Measurements from ENCODE around the gene ZNF385D. TPM values are rescaled to one million over a fixed set of nuclear protein-coding genes. Genes with fewer than 3 reads are reported as not detected.

Gene ZNF385D
- polyA plus RNA-seq, 4 donors = under 0.01 to 0.87 (median 0.58) TPM; not detected in 1

DNA sequence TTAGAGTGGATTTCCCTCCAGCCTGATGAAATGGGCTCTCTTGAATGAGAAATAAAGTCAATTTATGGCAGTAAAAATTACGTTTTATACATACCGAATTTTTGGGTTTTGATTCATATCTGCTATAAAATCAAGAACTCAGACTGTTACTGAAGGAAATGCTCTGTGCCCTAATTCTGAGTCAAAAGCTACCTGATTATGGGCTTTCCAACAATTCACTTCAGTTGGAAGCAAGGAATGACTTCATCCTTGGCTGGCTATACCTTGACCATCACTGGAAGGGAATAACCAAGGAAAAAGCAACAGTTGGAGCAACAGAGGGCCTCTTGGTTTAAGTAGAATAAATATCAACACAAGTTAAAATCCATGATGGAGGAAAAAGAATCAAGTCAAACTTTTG lies 88.6 kb downstream of the ZNF385D start:
- Histone ChIP-seq H3K4me3 (ENCODE audit: low read depth in 1 of 3, low read length in 3 of 3) (no peak overlapping the region), H3K9me3 (ENCODE audit: control insufficient read depth in 2 of 2, insufficient read depth in 1 of 2, low read depth in 1 of 2, low read length in 1 of 2) (no peaks in the 10 kb centered on the region), H3K27ac (ENCODE audit: low read depth in 1 of 3, low read length in 2 of 3) (no peak overlapping the region), H3K36me3 (ENCODE audit: control insufficient read depth in 3 of 3, insufficient read depth in 2 of 3, low read depth in 1 of 3, low read length in 3 of 3) (no peaks in the 10 kb centered on the region), H3K4me1 (ENCODE audit: control insufficient read depth in 3 of 3, insufficient read depth in 2 of 3, low read depth in 1 of 3, low read length in 2 of 3) (no peaks in the 10 kb centered on the region), H3K27me3 (ENCODE audit: control insufficient read depth in 3 of 3, insufficient read depth in 3 of 3, low read length in 3 of 3) (no peaks in the 10 kb centered on the region)
- DNase-seq = no peak
- no peak for FAIRE-seq
- 67 to 81% (median 71%) methylated on average over 2 of the region's 2 CpGs for WGBS, 3 donors

DNA sequence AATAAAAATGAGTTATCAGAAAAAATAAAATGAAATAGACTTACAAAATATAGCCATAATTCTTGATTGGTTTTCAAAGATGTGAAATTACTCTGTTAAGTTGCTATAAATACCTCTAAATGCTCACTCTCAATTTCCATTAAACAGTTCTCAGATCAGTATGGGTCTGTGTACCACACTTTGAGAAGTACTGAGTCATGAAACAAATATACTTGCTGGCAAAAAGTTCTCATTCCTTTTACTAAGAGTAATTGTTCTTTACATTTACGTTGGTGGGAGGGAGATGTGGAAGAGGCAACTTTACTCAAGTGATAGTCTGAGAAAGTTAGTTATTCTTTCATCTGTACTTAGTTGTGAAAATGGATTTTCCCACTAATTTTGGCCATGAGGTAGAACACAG lies 96.3 kb downstream of the ZNF385D start:
- 29 to 47% (median 44%) methylated on average over 1 of the region's 1 CpG for WGBS, 3 donors
- H3K4me3 ChIP-seq (ENCODE audit: low read depth in 1 of 3, low read length in 3 of 3) = no peak overlapping the region
- no peak overlapping the region for H3K27ac ChIP-seq (ENCODE audit: low read depth in 1 of 3, low read length in 2 of 3)
- H3K4me1 ChIP-seq (ENCODE audit: control insufficient read depth in 3 of 3, insufficient read depth in 2 of 3, low read depth in 1 of 3, low read length in 2 of 3) = no peaks in the 10 kb centered on the region
- no peak for DNase-seq
- no peaks in the 10 kb centered on the region for H3K27me3 ChIP-seq (ENCODE audit: control insufficient read depth in 3 of 3, insufficient read depth in 3 of 3, low read length in 3 of 3)
- no peaks in the 10 kb centered on the region for H3K36me3 ChIP-seq (ENCODE audit: control insufficient read depth in 3 of 3, insufficient read depth in 2 of 3, low read depth in 1 of 3, low read length in 3 of 3)
- no peaks in the 10 kb centered on the region for H3K9me3 ChIP-seq (ENCODE audit: control insufficient read depth in 2 of 2, insufficient read depth in 1 of 2, low read depth in 1 of 2, low read length in 1 of 2)
- no peak for FAIRE-seq

DNA sequence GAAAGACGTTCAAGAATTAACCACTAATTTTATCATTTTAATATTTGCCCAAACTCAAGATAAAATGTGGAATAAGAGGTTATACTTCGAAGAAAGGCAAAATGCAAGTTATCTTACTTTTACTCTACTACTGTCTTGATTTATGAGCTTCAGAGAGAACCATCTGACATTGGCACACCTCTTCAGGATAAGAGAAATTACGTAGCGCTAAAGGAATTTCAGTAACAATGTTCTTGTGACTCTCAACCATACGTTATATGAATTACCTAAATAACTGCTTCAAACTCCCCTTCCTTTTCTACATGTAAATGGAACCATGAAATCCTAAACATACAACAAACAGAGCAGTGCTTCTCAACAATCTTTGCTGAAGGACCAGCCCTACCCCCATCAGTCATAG lies 96.8 kb downstream of the ZNF385D start:
- no peak for DNase-seq
- Histone ChIP-seq H3K36me3 (ENCODE audit: control insufficient read depth in 3 of 3, insufficient read depth in 2 of 3, low read depth in 1 of 3, low read length in 3 of 3) (no peaks in the 10 kb centered on the region), H3K27ac (ENCODE audit: low read depth in 1 of 3, low read length in 2 of 3) (no peak overlapping the region), H3K9me3 (ENCODE audit: control insufficient read depth in 2 of 2, insufficient read depth in 1 of 2, low read depth in 1 of 2, low read length in 1 of 2) (no peaks in the 10 kb centered on the region), H3K27me3 (ENCODE audit: control insufficient read depth in 3 of 3, insufficient read depth in 3 of 3, low read length in 3 of 3) (no peaks in the 10 kb centered on the region), H3K4me3 (ENCODE audit: low read depth in 1 of 3, low read length in 3 of 3) (no peak overlapping the region), H3K4me1 (ENCODE audit: control insufficient read depth in 3 of 3, insufficient read depth in 2 of 3, low read depth in 1 of 3, low read length in 2 of 3) (no peaks in the 10 kb centered on the region)
- no peak for FAIRE-seq
- WGBS, 3 donors = 45 to 62% (median 56%) methylated on average over 5 of the region's 5 CpGs

DNA sequence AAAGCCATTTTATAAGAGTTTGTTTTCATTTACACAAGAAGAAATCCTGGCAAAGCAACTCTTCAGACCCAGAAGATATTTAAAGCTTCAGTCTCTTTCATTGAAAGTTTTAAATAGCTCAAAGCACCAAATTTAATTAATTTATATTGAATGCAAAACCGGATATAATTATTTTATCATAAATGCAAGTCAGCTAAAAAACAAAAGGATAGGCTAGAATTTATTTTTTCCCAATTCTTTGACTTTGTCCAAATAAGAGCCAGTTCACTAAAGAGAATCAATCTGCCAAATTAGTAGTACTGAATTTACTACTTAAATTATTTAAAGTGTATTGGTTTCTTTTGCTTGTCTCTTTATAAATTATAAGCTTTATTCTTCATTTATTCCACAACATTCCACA lies 101.5 kb downstream of the ZNF385D start:
- Histone ChIP-seq H3K4me1 (ENCODE audit: control insufficient read depth in 3 of 3, insufficient read depth in 2 of 3, low read depth in 1 of 3, low read length in 2 of 3) (no peaks in the 10 kb centered on the region), H3K27me3 (ENCODE audit: control insufficient read depth in 3 of 3, insufficient read depth in 3 of 3, low read length in 3 of 3) (no peaks in the 10 kb centered on the region), H3K27ac (ENCODE audit: low read depth in 1 of 3, low read length in 2 of 3) (no peak overlapping the region), H3K4me3 (ENCODE audit: low read depth in 1 of 3, low read length in 3 of 3) (no peak overlapping the region), H3K36me3 (ENCODE audit: control insufficient read depth in 3 of 3, insufficient read depth in 2 of 3, low read depth in 1 of 3, low read length in 3 of 3) (no peaks in the 10 kb centered on the region), H3K9me3 (ENCODE audit: control insufficient read depth in 2 of 2, insufficient read depth in 1 of 2, low read depth in 1 of 2, low read length in 1 of 2) (no peaks in the 10 kb centered on the region)
- 57 to 77% (median 62%) methylated on average over 1 of the region's 1 CpG for WGBS, 3 donors
- DNase-seq (no peak), FAIRE-seq (no peak)

DNA sequence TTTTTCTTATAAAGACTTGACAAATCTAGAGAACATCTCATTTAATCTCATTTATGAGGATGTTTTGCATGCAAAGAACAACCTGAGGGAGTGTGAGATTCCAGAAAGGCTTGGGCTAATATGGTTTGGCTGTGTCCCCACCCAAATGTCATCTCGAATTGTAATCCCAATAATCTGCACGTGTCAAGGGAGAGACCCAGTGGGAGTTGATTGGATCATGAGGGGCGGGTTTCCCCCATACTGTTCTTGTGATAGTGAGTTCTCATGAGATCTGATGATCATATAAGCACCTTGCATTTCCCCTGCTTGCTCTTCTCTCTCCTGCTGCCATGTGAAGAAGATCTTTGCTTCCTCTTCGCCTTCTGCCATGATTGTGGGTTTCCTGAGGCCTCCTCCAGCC lies 103.0 kb downstream of the ZNF385D start:
- Histone ChIP-seq H3K27me3 (ENCODE audit: control insufficient read depth in 3 of 3, insufficient read depth in 3 of 3, low read length in 3 of 3) (no peaks in the 10 kb centered on the region), H3K4me3 (ENCODE audit: low read depth in 1 of 3, low read length in 3 of 3) (no peak overlapping the region), H3K27ac (ENCODE audit: low read depth in 1 of 3, low read length in 2 of 3) (no peak overlapping the region), H3K4me1 (ENCODE audit: control insufficient read depth in 3 of 3, insufficient read depth in 2 of 3, low read depth in 1 of 3, low read length in 2 of 3) (no peaks in the 10 kb centered on the region), H3K36me3 (ENCODE audit: control insufficient read depth in 3 of 3, insufficient read depth in 2 of 3, low read depth in 1 of 3, low read length in 3 of 3) (no peaks in the 10 kb centered on the region), H3K9me3 (ENCODE audit: control insufficient read depth in 2 of 2, insufficient read depth in 1 of 2, low read depth in 1 of 2, low read length in 1 of 2) (no peaks in the 10 kb centered on the region)
- DNase-seq (no peak), FAIRE-seq (no peak)
- WGBS, 3 donors = 51 to 74% (median 52%) methylated on average over 4 of the region's 4 CpGs

DNA sequence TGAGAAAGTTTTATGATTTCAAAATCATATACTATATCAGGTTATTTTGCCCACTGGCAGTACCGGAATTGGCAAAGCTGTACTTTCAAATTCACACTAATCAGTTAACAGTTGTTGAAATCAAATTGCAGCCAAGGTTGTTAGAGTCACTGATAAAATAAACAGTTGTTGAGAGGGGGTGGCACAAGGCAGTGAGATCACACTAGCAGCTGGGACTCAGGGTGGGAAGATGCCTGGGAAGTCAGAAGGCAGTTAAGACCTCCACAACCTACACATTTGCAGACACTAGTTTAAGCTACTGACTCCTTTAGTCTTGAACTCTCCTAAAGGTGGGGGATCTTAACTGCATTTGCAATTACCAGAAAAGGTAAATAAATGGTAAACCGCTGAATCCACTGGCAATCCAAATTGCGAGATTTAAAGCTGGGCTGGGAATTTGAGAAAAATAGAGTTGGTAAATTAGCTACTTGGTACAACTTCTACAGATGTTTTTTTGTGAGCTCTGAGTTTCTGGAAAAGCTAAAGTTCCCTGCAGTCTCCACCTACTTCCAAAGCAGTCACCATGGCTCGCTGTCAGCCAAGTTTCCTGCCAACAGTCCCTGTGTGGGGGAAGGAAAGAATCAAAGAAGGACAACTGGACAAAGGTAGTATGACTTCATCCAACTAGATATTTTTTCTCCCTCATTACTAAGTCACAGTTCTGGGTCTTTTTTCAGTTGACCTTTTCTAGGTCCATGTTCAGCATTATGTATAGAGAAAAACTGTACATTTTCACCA lies 105.7 kb downstream of the ZNF385D start:
- Histone ChIP-seq H3K4me3 (ENCODE audit: low read depth in 1 of 3, low read length in 3 of 3) (no peak overlapping the region), H3K4me1 (ENCODE audit: control insufficient read depth in 3 of 3, insufficient read depth in 2 of 3, low read depth in 1 of 3, low read length in 2 of 3) (no peaks in the 10 kb centered on the region), H3K27ac (ENCODE audit: low read depth in 1 of 3, low read length in 2 of 3) (no peak overlapping the region), H3K27me3 (ENCODE audit: control insufficient read depth in 3 of 3, insufficient read depth in 3 of 3, low read length in 3 of 3) (no peaks in the 10 kb centered on the region), H3K36me3 (ENCODE audit: control insufficient read depth in 3 of 3, insufficient read depth in 2 of 3, low read depth in 1 of 3, low read length in 3 of 3) (no peaks in the 10 kb centered on the region), H3K9me3 (ENCODE audit: control insufficient read depth in 2 of 2, insufficient read depth in 1 of 2, low read depth in 1 of 2, low read length in 1 of 2) (no peaks in the 10 kb centered on the region)
- DNase-seq (no peak), FAIRE-seq (no peak)
- 40 to 53% (median 44%) methylated on average over 4 of the region's 4 CpGs for WGBS, 3 donors

DNA sequence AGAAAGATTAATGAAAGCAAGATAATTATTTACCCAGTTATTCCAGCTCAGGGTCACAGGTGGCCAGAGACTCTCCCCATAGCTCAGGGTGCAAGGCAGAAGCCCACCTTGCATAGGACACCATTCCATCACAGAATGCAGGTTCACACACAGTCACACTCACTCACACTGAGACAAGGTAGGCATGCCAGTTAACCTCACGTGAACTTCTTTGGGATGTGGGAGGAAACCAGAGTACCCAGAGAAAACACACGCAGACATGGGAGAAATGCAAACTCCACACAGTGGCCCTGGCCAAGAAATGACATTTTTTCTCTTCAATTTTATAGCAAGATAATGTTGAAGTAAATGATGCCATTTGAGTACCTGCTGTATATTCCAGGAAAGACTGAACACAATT lies 106.7 kb downstream of the ZNF385D start:
- Histone ChIP-seq H3K27me3 (ENCODE audit: control insufficient read depth in 3 of 3, insufficient read depth in 3 of 3, low read length in 3 of 3) (no peaks in the 10 kb centered on the region), H3K27ac (ENCODE audit: low read depth in 1 of 3, low read length in 2 of 3) (no peak overlapping the region), H3K4me3 (ENCODE audit: low read depth in 1 of 3, low read length in 3 of 3) (no peak overlapping the region), H3K36me3 (ENCODE audit: control insufficient read depth in 3 of 3, insufficient read depth in 2 of 3, low read depth in 1 of 3, low read length in 3 of 3) (no peaks in the 10 kb centered on the region), H3K4me1 (ENCODE audit: control insufficient read depth in 3 of 3, insufficient read depth in 2 of 3, low read depth in 1 of 3, low read length in 2 of 3) (no peaks in the 10 kb centered on the region), H3K9me3 (ENCODE audit: control insufficient read depth in 2 of 2, insufficient read depth in 1 of 2, low read depth in 1 of 2, low read length in 1 of 2) (no peaks in the 10 kb centered on the region)
- WGBS, 3 donors = 77 to 86% (median 80%) methylated on average over 2 of the region's 2 CpGs
- DNase-seq (no peak), FAIRE-seq (no peak)

DNA sequence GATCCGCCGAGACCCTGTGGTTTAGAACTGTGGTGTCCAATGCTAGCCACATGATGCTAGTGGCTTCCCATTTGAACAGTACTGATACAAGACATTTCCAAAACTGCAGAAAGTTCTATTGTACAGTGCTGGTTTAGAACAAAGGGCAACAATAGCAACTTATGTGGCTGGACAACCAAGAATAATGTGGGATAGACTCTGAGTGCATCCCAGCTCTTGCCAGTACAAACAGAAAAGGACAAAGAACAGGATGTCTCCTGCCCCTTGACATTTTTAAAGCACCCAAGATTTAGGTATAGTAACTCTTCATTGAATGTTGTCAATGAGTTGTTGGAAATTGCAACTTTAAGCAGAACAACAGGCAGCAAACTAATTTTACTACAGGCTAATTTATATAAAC lies 107.3 kb downstream of the ZNF385D start:
- Histone ChIP-seq H3K4me3 (ENCODE audit: low read depth in 1 of 3, low read length in 3 of 3) (no peak overlapping the region), H3K27me3 (ENCODE audit: control insufficient read depth in 3 of 3, insufficient read depth in 3 of 3, low read length in 3 of 3) (no peaks in the 10 kb centered on the region), H3K4me1 (ENCODE audit: control insufficient read depth in 3 of 3, insufficient read depth in 2 of 3, low read depth in 1 of 3, low read length in 2 of 3) (no peaks in the 10 kb centered on the region), H3K27ac (ENCODE audit: low read depth in 1 of 3, low read length in 2 of 3) (no peak overlapping the region), H3K9me3 (ENCODE audit: control insufficient read depth in 2 of 2, insufficient read depth in 1 of 2, low read depth in 1 of 2, low read length in 1 of 2) (no peaks in the 10 kb centered on the region), H3K36me3 (ENCODE audit: control insufficient read depth in 3 of 3, insufficient read depth in 2 of 3, low read depth in 1 of 3, low read length in 3 of 3) (no peaks in the 10 kb centered on the region)
- WGBS, 3 donors = 62 to 75% (median 70%) methylated on average over 2 of the region's 2 CpGs
- FAIRE-seq (no peak), DNase-seq (no peak)

DNA sequence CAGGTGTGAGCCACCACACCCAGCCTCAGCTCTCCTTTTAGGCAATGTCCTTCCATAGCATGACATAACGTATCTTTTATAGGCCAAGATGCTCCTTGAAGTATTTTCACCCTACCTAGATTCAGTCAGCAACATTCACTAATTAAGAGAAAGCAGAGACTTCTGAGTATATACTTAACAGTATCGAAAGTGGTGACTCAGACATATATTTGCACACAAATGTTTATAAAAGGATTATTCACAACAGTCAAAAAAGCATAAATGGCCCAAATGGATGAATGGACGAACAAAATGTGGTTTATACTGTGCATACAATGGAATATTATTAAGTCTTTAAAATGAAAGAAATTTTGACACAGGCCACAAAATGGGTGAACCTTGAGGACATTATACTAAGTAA lies 108.6 kb downstream of the ZNF385D start:
- FAIRE-seq (no peak), DNase-seq (no peak)
- Histone ChIP-seq H3K4me1 (ENCODE audit: control insufficient read depth in 3 of 3, insufficient read depth in 2 of 3, low read depth in 1 of 3, low read length in 2 of 3) (no peaks in the 10 kb centered on the region), H3K9me3 (ENCODE audit: control insufficient read depth in 2 of 2, insufficient read depth in 1 of 2, low read depth in 1 of 2, low read length in 1 of 2) (no peaks in the 10 kb centered on the region), H3K4me3 (ENCODE audit: low read depth in 1 of 3, low read length in 3 of 3) (no peak overlapping the region), H3K27me3 (ENCODE audit: control insufficient read depth in 3 of 3, insufficient read depth in 3 of 3, low read length in 3 of 3) (no peaks in the 10 kb centered on the region), H3K36me3 (ENCODE audit: control insufficient read depth in 3 of 3, insufficient read depth in 2 of 3, low read depth in 1 of 3, low read length in 3 of 3) (no peaks in the 10 kb centered on the region), H3K27ac (ENCODE audit: low read depth in 1 of 3, low read length in 2 of 3) (no peak overlapping the region)
- WGBS, 3 donors = 63 to 72% (median 63%) methylated on average over 3 of the region's 3 CpGs
